Eye (tissue), 1 donor: ENCODE data around the gene NCS1.

Experiments
- DNase-seq: peaks from one replicate; pipeline ENCODE4 v3.0.0-alpha.2; 2015

Gene NCS1

DNA sequence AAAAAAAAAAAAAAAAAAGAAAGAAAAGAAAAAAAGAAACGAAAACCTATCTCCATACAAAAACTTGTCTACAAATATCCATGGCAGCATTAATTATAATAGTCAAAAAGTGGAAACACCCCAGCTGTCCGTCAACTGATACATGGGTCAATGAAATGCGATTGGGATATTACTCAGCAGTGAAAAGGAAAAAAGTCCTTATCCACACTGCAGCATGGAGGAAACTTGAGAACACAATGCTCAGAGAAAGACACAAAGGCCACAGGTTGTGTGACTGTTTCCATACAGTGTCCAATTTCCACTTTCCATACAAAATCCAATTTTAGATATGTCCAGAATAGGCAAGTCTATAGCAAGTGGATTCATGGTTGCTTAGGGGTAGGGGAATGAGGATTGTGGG, 24.3 kb upstream of the NCS1 start:
- DNase-seq = no peak

DNA sequence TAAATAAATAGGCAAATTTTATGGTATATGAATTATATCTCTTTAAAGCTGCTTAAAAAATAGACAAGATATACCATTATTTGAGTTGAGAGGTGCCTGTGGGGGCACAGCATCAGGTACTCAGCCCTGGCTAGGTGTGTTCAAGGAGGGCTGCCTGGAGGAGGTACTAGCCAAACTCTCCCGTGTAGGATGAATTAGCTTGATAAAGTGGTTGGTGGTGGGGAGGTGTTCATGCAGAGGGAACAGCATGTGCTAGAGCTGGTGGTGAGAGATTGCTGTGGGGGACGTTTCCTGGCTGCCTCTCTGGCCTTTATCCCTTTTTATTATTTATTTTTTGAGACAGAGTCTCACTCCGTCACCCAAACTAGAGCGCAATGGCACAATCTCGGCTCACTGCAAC, 23.2 kb upstream of the NCS1 start:
- no peak for DNase-seq

DNA sequence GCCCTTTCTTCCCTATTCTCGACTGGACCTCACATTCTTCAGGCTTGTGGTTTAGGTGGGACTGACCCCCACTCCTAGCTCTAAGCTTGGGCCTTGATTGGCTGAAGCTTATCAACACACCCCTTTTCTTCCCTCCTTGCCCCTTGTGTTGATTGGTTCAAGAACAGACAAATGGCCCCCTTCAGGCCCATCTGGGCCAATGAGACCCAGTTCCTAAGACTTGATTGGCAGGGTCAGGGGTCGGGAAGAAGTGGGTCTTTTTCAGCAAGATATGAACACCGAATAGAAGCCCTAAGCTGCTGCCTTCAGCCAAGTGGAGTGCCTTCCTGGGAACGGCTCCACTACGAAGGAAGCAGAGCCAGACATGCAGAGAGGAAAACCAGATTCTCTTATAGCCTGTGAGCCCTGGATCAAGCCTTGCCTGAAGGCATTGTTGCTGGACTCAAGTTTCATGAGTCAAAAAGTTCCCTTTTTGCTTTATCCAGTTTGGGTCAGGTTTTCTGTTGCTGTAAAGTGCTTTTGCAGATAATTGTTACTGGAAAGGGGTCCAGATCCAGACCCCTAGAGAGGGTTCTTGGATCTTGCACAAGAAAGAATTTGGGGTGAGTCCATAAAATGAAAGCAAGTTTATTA, 22.4 kb upstream of the NCS1 start:
- DNase-seq = no peak

DNA sequence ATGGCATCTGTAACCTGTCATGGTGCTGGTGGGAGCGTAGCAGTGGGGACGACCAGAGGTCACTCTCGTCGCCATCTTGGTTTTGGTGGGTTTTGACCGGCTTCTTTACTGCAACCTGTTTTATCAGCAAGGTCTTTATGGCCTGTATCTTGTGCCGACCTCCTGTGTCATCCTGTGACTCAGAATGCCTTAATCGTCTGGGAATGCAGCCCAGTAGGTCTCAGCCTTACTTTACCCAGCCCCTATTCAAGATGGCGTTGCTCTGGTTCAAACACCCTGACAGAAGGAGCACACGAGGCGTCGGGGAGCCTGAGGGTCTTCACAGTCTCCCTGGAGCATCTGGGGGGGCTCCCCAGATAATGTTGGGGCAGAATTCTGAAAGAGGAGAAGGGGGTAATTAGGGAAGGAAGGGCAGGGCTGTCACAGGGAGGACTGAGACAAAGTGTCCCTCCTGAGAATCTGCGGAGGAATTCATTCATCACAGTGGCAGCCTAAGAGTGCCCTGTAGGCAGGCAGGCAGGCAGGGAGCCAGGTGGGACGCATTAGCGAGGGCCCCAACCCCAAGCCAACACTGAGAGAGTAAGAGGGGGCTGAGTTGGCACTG, 21.3 kb upstream of the NCS1 start:
- no peak for DNase-seq

DNA sequence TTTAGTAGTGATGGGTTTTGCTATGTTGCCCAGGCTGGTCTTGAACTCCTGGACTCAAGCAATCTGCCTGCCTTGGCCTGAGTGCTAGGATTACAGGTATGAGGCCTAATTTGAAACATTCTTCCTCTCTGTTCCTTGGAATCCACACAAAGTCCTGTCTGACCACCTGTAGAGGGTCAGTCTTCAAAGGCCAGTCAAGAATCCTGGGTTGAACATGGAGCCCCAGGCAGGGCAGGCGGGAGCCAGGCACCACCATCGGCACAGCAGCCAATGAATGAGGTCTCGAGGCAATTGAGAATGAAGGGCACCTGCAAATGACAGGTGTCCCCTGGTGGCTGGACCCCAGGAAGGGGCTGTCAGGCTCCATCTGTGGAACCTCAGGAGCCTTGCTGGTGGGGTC, 17.4 kb upstream of the NCS1 start:
- no peak for DNase-seq

DNA sequence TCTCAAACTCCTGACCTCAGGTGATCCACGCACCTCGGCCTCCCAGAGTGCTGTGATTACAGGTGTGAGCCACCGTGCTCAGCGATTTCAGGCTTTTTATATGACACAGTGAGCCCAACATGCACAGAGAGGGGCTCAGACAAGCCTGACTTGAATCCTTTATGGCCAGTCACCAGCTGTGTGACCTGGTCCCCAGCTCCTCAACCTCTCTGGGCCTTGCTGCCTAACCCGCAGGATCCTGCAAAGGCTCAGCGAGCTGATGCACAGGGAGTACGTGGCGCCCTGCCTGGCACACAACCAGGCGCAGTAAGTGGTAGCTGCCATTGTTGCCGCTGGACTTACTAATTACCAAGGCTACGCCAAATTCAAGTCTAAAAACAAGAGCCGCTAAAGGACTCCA, 16.6 kb upstream of the NCS1 start:
- DNase-seq = no peak

DNA sequence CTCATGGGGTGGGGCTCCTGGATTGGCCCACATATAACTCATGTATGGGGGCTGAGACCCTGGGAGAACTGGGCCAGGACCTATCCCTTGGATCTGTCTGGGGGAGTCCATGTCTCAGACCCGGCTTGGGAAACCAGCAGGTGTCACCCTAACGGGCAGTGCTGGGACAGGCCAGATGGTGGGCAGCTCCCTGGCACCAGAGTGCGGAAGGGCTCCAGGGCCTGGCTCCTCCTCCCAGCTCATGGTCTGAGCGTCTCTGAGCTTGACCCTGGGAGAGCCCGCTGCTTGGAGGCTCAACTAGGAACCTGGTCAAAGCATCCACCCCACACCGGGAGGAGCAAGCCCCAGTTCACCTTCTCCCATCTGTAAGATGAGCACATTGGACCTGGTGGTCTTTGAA, 15.5 kb upstream of the NCS1 start:
- no peak for DNase-seq

DNA sequence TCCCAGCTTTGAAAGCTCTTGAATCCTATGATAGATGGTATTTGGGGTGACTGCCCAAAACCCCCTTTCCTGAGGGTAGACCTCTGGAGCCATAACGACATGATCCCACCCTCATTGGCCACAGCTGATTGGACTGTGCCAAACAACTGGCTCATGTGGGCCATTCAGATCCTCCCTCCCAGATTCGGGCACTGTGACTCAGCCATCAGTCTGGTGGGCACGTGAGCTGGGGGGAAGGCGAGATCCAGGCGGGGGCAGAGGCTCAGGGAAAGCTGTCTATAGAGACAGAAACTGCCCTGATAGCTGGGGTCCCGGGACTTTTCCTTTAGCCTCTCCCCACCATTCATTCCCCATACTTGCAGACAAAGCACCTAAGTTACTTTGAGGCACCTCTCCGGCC, 15.1 kb upstream of the NCS1 start:
- no peak for DNase-seq

DNA sequence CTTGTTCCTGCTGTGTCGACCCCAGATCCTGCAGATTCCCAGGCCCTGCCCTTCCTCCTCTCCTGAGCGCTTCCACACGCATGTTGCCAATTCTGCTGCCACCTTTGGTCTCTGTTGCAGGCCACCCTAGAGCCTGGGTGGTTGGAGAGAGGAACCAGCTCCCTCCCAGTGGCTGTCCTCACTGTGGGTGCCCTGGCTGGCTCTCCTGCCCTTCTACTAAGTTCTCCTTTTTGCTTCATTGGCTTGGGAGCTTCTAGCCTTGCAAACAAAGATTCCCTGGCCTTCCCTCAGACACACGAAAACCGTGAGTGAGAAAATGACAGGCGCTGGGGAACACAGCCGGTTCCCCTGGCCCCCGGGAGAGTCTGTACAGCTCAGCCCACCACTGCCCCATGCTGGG, 14.2 kb upstream of the NCS1 start:
- no peak for DNase-seq

DNA sequence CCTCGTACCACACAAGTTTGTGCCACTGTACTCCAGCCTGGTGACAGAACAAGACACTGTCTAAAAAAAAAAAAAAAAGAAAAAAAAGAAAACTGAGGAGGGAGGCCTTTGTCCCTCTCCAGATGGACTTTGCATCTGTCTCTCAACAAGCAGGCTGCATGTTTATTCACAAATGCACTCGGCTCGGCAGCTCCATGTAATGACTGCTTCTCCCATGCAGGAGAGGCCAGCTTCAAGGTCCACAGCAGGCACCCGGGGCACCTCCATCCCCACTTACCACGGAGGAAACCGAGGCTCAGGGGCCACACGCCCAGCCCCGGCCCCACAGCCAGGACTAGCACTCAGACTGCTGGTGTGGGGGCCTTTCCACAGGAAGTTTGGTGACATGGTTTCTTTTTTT, 13.1 kb upstream of the NCS1 start:
- no peak for DNase-seq

DNA sequence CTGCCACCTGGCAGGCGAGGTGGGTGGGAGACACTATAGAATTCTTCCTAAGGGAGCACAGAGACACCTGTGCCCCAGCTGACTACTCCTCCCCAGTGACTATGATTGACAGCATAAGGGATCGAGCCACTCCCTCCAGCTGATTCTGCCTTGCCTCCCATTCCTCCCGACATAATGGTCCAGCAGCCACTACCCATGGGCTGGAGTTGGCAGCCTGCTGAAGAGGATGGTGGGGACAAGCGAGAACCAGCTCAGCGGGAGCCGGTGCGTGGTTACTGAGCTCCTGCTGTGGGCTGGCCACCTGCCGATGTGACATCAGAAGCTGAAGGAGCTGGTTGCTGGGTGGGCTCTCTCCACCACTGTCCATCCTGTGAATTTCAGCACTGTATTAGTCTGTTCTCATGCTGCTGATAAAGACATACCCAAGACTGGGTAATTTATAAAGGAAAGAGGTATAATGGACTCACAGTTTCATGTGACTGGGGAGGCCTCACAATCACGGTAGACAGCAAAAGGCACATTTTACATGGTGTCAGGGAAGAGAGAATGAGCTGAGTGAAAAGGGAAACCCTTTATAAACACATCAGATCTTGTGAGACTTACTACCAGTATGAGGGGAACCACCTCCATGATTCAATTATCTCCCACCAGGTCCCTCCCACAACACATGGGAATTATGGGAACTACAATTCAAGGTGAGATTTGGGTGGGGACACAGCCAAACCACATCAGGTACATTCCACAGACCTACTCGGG, 12.1 kb upstream of the NCS1 start:
- DNase-seq = peak; percentile 53

DNA sequence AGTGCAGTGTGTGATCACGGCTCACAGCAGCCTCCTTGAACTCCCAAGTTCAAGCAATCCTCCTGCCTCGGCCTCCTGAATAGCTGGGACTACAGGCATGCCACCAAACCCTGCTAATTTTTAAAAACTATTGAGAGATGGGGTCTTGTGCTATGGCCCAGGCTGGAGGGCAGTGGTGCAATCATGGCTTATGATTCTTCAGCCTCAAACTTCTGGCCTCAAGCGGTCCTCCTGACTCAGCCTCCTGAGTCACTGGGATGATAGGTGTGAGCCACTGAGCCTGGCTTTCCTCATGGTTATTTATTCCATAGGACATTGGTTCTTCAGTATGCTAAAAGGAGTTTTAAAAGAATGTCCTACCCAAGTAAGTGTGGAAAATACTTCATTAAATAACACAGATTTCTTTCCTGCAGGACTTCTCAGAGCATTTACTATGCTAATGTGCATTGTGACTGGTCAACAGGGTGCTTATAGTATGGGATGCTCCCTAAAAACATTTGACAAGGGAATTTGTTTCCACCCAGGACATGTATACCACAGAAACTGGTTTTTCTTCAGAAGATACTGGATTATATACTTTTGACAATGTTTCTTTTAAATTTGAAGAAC, 11.2 kb upstream of the NCS1 start:
- no peak for DNase-seq

DNA sequence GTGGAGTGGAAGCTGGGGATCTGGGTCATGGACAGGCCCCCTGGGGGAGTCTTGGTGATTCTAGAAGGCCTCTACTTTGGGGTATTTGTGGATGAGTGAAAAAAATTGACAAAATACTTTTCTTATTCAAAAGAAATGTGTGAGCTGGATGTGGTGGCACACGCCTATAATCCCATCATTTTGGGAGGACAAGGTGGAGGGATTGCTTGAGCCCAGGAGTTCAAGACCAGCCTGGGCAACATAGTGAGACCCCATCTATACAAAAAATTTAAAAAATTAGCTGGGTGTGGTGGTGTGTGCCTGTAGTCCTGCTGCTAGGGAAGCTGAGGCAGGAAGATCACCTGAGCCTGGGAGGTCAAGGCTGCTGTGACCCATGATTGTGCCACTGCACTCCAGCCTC, 6.6 kb upstream of the NCS1 start:
- DNase-seq = no peak

DNA sequence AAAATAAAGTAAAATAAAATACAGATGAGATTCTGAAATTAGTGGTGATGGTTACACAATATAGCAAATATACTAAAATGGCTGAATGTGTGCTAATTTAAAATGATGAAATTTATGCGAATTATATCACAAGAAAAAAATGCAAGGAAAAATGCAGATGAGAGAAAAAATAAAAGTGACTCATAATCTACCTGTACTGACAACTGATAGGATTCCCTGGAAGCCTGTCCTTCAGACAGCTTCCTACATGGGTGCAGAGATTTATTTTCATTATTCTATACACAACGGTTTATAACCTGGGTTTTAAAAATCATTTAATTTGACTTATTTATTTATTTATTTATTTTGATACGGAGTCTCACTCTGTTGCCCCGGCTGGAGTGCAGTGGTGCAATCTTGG, 5.8 kb upstream of the NCS1 start:
- no peak for DNase-seq

DNA sequence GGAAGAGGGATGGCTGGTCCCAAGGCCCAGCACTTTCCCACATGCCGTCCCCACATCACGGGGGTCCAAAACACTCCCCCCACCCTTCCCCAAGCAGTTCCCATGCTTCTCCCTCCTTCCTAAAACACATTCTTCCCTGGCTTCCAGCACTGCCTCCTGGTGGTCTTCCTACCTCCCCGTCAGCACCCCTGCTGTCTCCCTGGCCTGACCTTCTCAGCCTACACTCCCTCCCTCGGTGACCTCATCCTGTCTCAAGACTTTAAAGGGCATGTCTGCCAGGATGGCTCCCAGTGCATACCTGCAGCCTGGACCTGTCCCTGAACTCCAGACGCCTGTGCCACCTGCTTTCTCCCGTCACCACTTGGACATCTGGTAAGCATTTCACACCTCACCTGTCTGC, 4.3 kb upstream of the NCS1 start:
- DNase-seq = no peak

DNA sequence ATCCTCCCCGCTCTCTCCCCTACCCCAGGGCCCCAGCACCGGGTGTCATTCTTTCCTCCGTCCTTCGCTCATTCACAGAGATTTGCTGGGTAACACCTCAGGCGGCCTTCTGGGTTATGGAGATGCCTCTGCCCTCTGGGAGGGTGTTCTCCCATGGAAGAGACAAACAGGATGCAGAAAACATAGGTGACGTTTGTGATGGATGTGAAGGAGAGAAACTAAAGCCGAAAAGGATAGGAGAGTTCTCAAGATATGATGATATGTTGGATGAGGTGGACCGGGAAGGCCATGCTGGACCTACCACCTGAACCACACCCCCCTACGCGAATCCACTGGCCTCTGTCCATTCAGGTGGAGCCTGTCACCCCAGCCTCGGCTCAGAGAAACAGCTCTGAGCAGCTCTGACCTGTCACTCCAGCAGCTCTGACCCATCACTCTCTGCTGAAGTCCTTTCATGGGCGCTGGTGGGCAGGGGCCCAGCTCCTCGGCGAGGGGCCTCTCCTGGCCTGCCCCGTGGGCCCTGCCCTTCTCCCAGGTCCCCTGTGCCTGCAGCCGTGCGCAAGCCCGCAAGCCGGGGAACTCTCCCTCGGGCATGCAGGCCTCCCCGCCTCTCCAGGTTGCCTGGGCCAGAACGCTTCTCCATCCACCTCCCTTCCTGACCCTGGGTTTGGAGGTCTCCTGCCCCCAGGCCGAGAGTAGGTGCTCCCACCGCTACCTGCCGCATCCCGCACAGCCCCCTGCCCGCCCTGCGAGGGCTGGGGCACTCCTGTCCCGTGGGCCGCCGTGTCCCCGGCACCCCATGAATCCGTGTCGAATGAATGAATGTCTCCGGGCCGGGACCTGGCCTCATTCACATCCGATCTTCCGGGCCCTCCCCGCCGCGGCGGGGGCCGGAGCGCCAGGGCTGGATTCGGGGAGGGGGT, 717 bp upstream of the NCS1 start:
- peak; percentile 39 for DNase-seq

DNA sequence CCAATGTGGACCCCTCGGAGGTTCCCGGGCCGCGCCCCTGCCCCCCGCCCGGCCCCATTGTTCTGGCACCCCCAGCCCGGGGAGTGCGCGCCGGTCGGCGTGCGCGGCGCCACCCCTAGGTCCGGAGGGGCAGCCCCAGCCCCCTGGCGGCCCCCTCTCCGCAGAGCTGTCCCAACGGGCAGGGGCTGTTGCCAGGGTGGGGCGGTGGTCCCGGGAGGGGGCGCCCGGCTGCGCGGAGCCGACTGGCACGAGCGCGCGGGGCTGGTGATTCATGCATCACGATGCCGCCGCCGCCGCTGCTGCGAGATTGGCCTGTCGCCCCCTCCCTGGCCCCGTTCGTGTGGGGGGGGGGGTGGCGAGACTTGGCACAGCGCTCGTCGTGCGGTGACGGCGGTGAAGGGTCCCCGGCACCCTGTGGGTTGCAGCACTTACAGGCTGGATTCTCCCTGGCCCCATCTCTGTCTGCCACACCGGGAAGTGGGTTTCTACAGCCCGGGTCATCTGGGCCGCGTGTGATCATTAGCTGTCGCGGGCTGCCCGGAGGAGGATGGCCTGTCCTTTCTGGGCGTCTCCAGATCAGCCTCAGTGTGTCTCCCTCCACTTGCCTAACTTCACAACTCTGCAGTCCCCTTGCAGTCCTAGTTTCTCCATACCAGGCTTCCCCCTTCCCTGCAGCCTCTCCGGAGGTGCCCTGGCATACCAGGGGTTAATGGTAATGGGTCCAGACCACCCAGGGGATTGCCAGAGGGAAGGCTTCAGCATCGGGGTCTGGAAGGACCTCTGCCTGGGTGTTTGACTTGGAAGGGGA, 858 bp downstream of the NCS1 start:
- peak; percentile 62 for DNase-seq

DNA sequence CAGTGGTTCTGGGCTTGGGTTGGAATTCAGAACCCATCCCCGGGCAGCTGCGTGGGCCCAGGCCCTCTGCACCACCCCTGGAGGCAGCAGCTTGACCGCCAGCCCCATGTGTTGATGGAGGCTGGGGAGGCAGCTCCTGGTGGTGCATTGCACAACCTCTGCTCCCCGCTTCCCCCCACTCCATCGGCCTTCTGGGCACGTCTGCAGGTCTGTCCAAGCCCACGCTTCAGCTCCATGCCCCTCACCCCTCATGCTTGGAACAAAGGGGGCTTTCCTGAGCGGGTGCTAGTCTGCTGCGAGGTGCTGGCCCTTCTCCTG, 1.4 kb downstream of the NCS1 start:
- DNase-seq = no peak

DNA sequence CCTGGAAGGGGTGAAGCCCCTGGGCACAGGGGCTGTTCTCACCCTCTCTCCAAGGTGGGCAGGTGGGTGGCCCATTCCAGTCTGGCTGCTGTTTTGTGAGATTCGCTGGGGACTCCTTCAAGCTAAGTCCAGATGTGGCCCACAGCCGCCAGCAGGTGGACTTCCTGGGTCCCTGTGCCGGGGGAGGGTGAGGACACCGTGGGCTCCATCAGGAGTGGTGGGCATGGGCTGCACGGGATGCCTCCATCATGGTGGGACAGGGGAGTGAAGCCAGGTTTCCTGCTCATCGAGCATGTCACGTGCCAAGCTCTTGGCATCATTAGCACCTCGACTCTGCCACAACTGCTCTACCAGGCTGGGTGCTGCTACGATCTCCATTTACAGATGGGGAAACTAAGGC, 1.8 kb downstream of the NCS1 start:
- no peak for DNase-seq

DNA sequence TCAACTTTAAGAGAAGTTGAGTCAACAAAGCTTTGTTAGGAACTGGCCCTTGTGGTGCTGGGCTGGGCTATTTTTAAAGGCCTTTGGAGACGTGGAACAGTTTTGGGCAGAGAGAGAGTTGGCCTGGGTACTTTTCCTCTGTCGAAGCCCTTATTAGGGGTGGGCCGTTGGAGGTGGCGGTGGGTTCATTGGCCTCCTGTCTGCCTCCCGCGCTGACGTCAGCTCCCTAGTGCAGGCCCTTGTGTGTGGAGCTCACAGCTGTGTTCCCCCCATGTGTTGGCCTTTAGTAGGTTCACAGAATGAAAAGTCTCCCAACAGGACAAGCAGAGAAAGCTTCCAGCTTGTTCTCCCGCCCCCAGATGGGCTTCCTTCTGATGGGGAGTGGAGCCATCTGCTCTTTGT, 2.7 kb downstream of the NCS1 start:
- no peak for DNase-seq

DNA sequence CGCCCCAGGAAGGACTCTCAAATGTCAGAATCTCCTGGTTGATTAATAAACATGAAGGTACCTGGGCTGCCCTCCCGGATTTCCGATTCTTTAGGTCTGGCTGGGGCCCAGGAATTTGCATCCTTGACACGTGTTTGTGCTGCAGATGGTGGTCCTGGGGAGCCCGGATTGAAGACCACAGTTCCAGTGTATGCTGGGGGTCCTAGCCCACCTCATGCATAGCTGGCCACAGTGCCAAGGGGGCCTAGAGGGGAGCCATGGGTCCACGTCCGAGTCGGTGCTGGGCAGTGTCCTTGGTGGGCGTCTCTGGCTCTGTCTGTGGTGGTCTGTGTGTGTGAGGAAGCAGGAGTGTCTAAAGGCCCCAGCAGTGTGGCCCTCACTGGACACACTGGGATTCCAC, 3.2 kb downstream of the NCS1 start:
- DNase-seq = no peak

DNA sequence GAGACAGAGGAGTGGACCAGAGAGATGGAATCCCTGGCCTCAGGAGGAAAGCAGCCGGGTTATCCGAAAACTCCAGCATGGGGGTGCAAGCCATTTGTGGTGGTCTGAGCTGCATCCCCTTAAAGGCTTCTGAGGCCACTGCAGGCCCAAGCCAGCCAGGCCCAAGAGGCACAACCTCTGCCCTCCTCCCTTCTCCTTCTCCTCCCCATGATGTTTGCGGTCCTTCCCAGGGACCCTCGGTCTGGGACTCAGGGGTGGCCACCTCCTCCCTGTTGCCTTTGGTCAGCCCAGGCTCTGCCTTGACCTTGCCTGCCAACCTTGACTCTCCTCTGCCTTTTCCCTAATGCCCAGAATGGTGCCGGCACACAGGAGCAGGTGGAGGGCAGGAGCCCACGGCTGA, 4.6 kb downstream of the NCS1 start:
- DNase-seq = no peak
